K562 (cell line): ENCODE data around the gene MED16. TPM values are rescaled to one million over a fixed set of nuclear protein-coding genes. Genes with fewer than 3 reads are reported as not detected.
"Not testable (repeated sequence)": the region's sequence is repeated elsewhere in the genome, so short reads cannot be mapped to it uniquely, and the experiment has no call there.

Experiments
- ATAC-seq: fragments of 200-7000 bp; cut with Tn5 transposase; 3 replicates; pipeline ENCODE4 v1.9.1; 2020; ENCODE audit warnings: moderate library complexity
- BruUV-seq: library from RNA; stranded (reverse); fragments of 400-500 nt; replicated peaks from 2 replicates; lab custom pipeline; 2021; lab: Mats Ljungman, UMichigan
- CTCF ChIA-PET: fragments of 300-600 bp; formaldehyde crosslinking; extraction: SDS; loops from one replicate; lab custom pipeline; 2021; ENCODE audit warnings: low intra/inter-chr PET ratio; lab: Yijun Ruan, JAX
- POLR2A ChIA-PET: fragments of 300-600, 350-650 bp; sonication (Branson Sonifier 250); formaldehyde crosslinking; extraction: SDS; loops from one replicate; lab custom pipeline; 2021; ENCODE audit warnings: antibody characterized with exemption, inconsistent platforms; lab: Yijun Ruan, JAX
- DNase-seq, 4 experiments: peaks; one replicate each; pipeline versions ENCODE4 v3.0.0 to v3.0.0-alpha.2; 2011 to 2018; ENCODE audit warnings: low spot score in 3 of 4, mixed read lengths in 3 of 4; ENCODE audit errors: extremely low read depth in 1 of 4
- FAIRE-seq: peaks from 2 replicates; lab custom pipeline; 2011; peaks lifted over from hg19 to GRCh38; lab: Jason Lieb, UNC
- H2AFZ ChIP-seq: 2 replicates; pipeline ENCODE4 v1.6.0; 2011; ENCODE audit warnings: low read depth, low read length, control low read depth, inconsistent platforms
- H3K27ac ChIP-seq: fragments of 200-600 bp; 3 replicates; pipeline ENCODE4 v1.8.0; 2011; ENCODE audit warnings: low read depth, mild to moderate bottlenecking, control low read depth, inconsistent platforms, low read length, moderate library complexity, mixed read lengths; ENCODE audit errors: extremely low read depth
- H3K27me3 ChIP-seq, 2 experiments: fragments of 300-600 bp in 1 of 2; 2 replicates in 1 of 2; 3 replicates in 1 of 2; pipeline versions ENCODE4 v1.6.0 to v1.8.0; 2011; ENCODE audit warnings: inconsistent platforms in 2 of 2, low read length in 2 of 2, mild to moderate bottlenecking in 1 of 2, mixed read lengths in 1 of 2, moderate library complexity in 1 of 2; ENCODE audit not compliant: control insufficient read depth in 2 of 2, insufficient read depth in 2 of 2
- H3K36me3 ChIP-seq: fragments of 300-600 bp; 3 replicates; pipeline ENCODE4 v1.8.0; 2011; ENCODE audit warnings: mild to moderate bottlenecking, low read length, inconsistent platforms; ENCODE audit not compliant: control insufficient read depth, insufficient read depth
- H3K4me1 ChIP-seq, 2 experiments: fragments of 200-600 bp in 1 of 2; replicated peaks in 1 of 2; 2 replicates in 1 of 2; 3 replicates in 1 of 2; pipeline versions ENCODE4 v1.5.1 to v1.8.0; 2011; ENCODE audit warnings: inconsistent platforms in 2 of 2, low read length in 2 of 2, mild to moderate bottlenecking in 1 of 2, mixed read lengths in 1 of 2, moderate library complexity in 1 of 2; ENCODE audit not compliant: control insufficient read depth in 2 of 2, insufficient read depth in 2 of 2
- H3K4me2 ChIP-seq: 2 replicates; pipeline ENCODE4 v1.6.1; 2011; ENCODE audit warnings: low read length, control low read depth, inconsistent platforms, mixed read lengths; ENCODE audit not compliant: insufficient read depth
- H3K4me3 ChIP-seq: fragments of 200-600 bp; sonication (generic), shearing (Covaris generic); 2 replicates; pipeline ENCODE4 v1.5.1; 2016; ENCODE audit warnings: control low read depth, inconsistent platforms
- H3K79me2 ChIP-seq: fragments of 200-600 bp; 3 replicates; pipeline ENCODE4 v1.8.0; 2011; ENCODE audit warnings: low read length, inconsistent platforms; ENCODE audit not compliant: control insufficient read depth, insufficient read depth
- H3K9ac ChIP-seq, 2 experiments: 2 replicates each; pipeline versions ENCODE4 v1.6.0 to v1.6.1; 2011; ENCODE audit warnings: low read depth in 2 of 2, low read length in 2 of 2, control low read depth in 1 of 2, inconsistent platforms in 1 of 2, mild to moderate bottlenecking in 1 of 2, mixed read lengths in 1 of 2; ENCODE audit not compliant: insufficient read depth in 1 of 2
- H3K9me1 ChIP-seq: one replicate; pipeline ENCODE4 v1.6.0; 2011; ENCODE audit warnings: inconsistent platforms, mild to moderate bottlenecking, low read length, moderate library complexity; ENCODE audit not compliant: control insufficient read depth, insufficient read depth
- H3K9me3 ChIP-seq: replicated peaks from 2 replicates; pipeline ENCODE4 v1.5.1; 2011; ENCODE audit warnings: low read depth, low read length, inconsistent platforms; ENCODE audit not compliant: control insufficient read depth, insufficient read depth
- H4K20me1 ChIP-seq: replicated peaks from 2 replicates; pipeline ENCODE4 v1.6.1; 2011; ENCODE audit warnings: low read length, inconsistent platforms, mixed read lengths; ENCODE audit not compliant: control insufficient read depth, insufficient read depth
- POLR2G ChIP-seq: fragments of 200-400 bp; formaldehyde crosslinking; IDR thresholded peaks from 2 replicates; pipeline ENCODE4 v1.6.1; 2017; ENCODE audit warnings: low read depth, mild to moderate bottlenecking, antibody characterized with exemption, low read length, moderate library complexity
- WGBS: fragments of 100-300 bp; shearing (Covaris generic); methylation state at CpG from one replicate; pipeline ENCODE4 v1.1.6; 2016; ENCODE audit warnings: low coverage, mixed read lengths; ENCODE audit not compliant: insufficient coverage; ENCODE audit errors: missing lambda C conversion rate; 5-methylcytosine and 5-hydroxymethylcytosine counted together
- in situ Hi-C: fragments of 300-500 bp; cut with MboI; formaldehyde crosslinking; loops from 4 replicates; pipeline ENCODE4 v1.15.0; 2018; ENCODE audit warnings: inconsistent platforms, mixed read lengths
- intact Hi-C: fragments of 100-400 bp; cut with micrococcal nuclease; formaldehyde crosslinking; loops from 2 replicates; pipeline ENCODE4 v1.14.2; 2022
- polyA plus RNA-seq, 8 experiments: library from polyadenylated mRNA; depleted of rRNA in 4 of 8; stranded (reverse) in 5 of 8; unstranded in 3 of 8; fragments of >200 nt; fragmentation: Nextera tagmentation in 2 of 8; fragmentation: Illumina TruSeq in 1 of 8; extraction: Ambion mirVana in 2 of 8; extraction: Trizol in 1 of 8; gene quantifications; 2 replicates each; pipeline versions ENCODE4 v1.2.1 to v1.2.3, GENCODE V29; 2011 to 2014; ENCODE audit warnings: inconsistent platforms in 1 of 8, missing spikeins in 1 of 8
- total RNA-seq, 7 experiments: library from RNA; depleted of rRNA in 6 of 7; stranded (reverse); fragments of >200 nt in 6 of 7; fragmentation: Illumina TruSeq in 2 of 7; extraction: Trizol in 2 of 7; gene quantifications; 2 replicates each; pipeline versions ENCODE4 v1.2.1 to v1.2.3, GENCODE V29; 2011 to 2021; ENCODE audit warnings: low replicate concordance in 1 of 7

MED16 gene
- total and polyA plus RNA-seq, 9 of the 15 experiments (the other 6 are each of a cell fraction or from before 2014, with no cell fraction given), result 0.89 to 59.9 (median 8.6) TPM

DNA sequence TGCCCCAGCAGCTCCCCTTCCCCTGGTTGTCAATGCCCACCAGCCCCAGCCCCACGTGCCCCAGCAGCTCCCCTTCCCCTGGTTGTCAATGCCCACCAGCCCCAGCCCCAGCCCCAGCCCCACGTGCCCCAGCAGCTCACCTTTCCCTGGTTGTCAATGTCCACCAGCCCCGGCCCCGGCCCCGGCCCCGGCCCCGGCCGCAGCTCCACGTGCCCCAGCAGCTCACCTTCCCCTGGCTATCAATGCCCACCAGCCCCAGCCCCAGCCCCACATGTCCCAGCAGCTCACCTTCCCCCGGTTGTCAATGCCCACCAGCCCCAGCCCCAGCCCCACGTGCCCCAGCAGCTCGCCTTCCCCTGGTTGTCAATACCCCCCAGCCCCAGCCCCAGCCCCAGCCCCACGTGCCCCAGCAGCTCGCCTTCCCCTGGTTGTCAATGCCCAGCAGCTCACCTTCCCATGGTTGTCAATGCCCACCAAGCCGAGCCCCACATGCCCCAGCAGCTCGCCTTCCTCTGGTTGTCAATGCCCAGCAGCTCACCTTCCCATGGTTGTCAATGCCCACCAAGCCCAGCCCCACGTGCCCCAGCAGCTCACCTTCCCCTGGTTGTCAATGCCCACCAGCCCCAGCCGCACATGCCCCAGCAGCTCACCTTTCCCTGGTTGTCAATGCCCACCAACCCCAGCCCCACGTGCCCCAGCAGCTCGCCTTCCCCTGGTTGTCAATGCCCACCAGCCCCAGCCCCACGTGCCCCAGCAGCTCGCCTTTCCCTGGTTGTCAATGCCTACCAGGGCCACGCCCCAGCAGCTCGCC is 14.0 kb downstream of the MED16 start:
- ATAC-seq, H3K9me3 ChIP-seq, H3K4me2 ChIP-seq, H3K4me3 ChIP-seq, DNase-seq, CTCF ChIA-PET, H3K79me2 ChIP-seq, H3K27ac ChIP-seq, FAIRE-seq, H3K9me1 ChIP-seq, H2AFZ ChIP-seq, intact Hi-C loops, H4K20me1 ChIP-seq, in situ Hi-C loops, H3K27me3 ChIP-seq, BruUV-seq, H3K9ac ChIP-seq: not testable (repeated sequence)
- TF ChIP-seq POLR2G, result peak; percentile 28
- WGBS, result 76% methylated on average over 17 of the region's 24 CpGs
- Histone ChIP-seq H3K36me3 (peaks cover 63% of the 10 kb centered on the region), H3K4me1 (peaks cover 0 to 41% of the 10 kb centered on the region in 2 experiments; a peak in 2 of 5 replicates)
- POLR2A ChIA-PET, result interaction anchor here (0.7 to 3.1 kb wide), 5 partner anchors 11 to 82 kb away, joined by 3 to 11 read pairs (median 3); partner anchors contain the start of gene PTBP1

DNA sequence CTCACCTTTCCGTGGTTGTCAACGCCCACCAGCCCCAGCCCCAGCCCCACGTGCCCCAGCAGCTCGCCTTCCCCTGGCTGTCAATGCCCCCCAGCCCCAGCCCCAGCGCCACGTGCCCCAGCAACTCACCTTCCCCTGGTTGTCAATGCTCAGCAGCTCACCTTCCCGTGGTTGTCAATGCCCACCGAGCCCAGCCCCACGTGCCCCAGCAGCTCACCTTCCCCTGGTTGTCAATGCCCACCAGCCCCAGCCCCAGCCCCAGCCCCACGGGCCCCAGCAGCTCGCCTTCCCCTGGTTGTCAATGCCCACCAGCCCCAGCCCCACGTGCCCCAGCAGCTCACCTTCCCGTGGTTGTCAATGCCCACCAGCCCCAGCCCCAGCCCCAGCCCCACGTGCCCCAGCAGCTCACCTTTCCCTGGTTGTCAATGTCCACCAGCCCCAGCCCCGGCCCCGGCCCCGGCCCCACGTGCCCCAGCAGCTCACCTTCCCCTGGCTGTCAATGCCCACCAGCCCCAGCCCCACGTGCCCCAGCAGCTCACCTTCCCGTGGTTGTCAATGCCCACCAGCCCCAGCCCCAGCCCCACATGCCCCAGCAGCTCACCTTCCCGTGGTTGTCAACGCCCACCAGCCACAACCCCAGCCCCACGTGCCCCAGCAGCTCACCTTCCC is 14.9 kb downstream of the MED16 start:
- TF ChIP-seq POLR2G, result peak; percentile 35
- H3K27ac ChIP-seq, H3K4me2 ChIP-seq, H3K79me2 ChIP-seq, FAIRE-seq, BruUV-seq, H3K9me3 ChIP-seq, H3K27me3 ChIP-seq, CTCF ChIA-PET, in situ Hi-C loops, DNase-seq, H3K9me1 ChIP-seq, H3K9ac ChIP-seq, H3K4me3 ChIP-seq, intact Hi-C loops, ATAC-seq, H2AFZ ChIP-seq, H4K20me1 ChIP-seq: not testable (repeated sequence)
- 64% methylated on average over 8 of the region's 23 CpGs for WGBS
- Histone ChIP-seq H3K4me1 (peaks cover 4 to 42% of the 10 kb centered on the region in 2 experiments; a peak in 4 of 5 replicates), H3K36me3 (peaks cover 62% of the 10 kb centered on the region)
- POLR2A ChIA-PET, result interaction anchor here (0.6 to 2.4 kb wide), 3 partner anchors 12 to 81 kb away, joined by 3 to 6 read pairs (median 3); partner anchors contain the start of genes MED16 and PTBP1
